ENCODE data around the gene AHRR.
A peak's percentile ranks its signal among the peaks of the same experiment; 100 is the strongest.

AHRR gene

DNA sequence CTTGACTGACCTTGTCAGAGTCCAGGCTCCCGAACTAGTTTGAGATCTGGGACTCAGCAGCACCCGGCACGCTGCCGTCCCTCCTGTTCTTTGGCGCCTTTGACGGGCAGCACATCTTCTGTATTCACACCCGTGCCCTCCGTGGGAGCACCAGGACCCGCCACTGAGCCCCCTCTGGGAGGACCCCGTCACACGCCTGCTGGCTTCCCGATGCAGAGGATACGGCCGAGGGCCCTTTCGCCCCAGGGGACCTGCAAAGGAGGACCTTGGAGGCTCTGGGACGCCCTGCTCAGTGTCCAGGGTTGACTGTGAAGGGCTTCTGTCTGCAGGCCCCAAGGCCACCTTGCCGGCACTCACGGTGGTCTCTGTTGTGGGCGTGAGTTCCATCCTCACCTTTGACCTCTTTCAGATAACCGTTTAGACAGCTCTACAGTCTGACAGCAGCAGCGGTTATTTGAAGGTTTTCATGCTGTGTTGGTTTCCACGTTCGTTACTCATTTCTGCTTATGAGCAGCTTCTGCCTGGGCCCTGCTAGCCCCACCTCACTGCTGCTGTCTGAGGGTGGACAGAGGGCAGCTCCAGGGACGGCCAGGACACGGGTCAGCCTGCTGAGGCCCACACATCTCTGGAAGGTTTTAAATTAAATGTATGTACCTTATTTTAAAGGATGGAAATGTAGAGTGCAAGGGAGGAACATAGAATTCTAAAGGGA lies 108.9 kb downstream of the AHRR start:
- Histone ChIP-seq H3K27me3 (replicated peaks in 2 of 5; ENCODE audit: control insufficient read depth in 4 of 5, insufficient read depth in 5 of 5, low read length in 4 of 5) (no peaks in the 10 kb centered on the region), H3K4me1 (ENCODE audit: control extremely low read depth in 1 of 4, control insufficient read depth in 4 of 4, insufficient read depth in 4 of 4, low read length in 3 of 4) (peaks cover 0 to 1% (median 0%) of the 10 kb centered on the region in 4 experiments), H3K9me3 (ENCODE audit: control extremely low read depth in 1 of 5, control insufficient read depth in 4 of 5, insufficient read depth in 2 of 5, low read depth in 1 of 5, low read length in 4 of 5) (no peaks in the 10 kb centered on the region), H3K4me3 (ENCODE audit: control insufficient read depth in 1 of 7, extremely low read depth in 1 of 7, insufficient read depth in 4 of 7, low read depth in 2 of 7, low read length in 6 of 7) (no peak overlapping the region), H3K36me3 (ENCODE audit: control insufficient read depth in 4 of 4, insufficient read depth in 4 of 4, low read length in 3 of 4) (peaks cover 0 to 78% (median 0%) of the 10 kb centered on the region in 4 experiments), H3K27ac (ENCODE audit: insufficient read depth in 1 of 2, low read depth in 1 of 2, low read length in 2 of 2, poor library complexity in 1 of 2, severe bottlenecking in 2 of 2) (no peak overlapping the region)
- WGBS (ENCODE audit: insufficient coverage): 96% methylated on average over 25 of the region's 25 CpGs
- POLR2A ChIA-PET: no interaction called here
- no peak for DNase-seq
- CTCF ChIA-PET: interaction anchor here (0.9 to 10.6 kb wide), 14 partner anchors 8 to 151 kb away, joined by 3 to 124 read pairs (median 4); partner anchors contain the start of gene AHRR

DNA sequence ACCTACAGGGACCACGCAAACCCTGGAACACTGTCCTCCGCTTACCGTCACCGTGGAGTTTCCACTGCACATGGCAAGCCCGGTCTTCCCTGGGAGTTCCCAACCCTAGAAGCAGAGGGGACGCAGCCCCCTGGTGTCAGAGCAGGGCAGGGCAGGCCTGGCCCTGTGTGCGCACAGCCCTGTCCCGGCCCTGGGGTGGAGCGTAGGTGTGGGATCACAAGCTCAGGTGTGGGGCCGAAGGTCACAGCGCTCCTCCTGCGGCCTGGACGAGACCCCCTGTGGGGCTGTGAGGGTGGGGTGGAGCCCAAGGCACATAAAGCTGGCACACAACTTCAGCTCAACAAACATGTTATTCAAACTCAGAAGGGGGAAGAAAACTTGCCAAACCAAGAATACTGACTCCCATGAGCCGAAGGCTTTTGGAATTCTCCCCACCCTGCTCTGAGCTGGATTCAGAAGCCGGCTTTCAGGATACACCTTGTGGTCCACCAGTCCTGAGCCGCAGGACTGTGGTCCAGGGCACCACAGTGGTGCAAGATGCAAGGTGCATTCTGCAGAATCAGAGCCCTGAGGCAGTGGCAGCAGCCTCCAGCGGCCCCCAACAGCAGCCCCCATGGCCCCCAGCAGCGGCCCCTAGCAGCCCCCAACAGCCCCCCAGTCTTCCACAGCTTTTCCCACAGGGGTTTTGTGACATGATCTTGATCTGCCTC lies 109.6 kb downstream of the AHRR start:
- DNase-seq: peak; percentile 43 to 57 (median 43)
- ChIA-PET POLR2A (no interaction called here), CTCF (interaction anchor here (0.6 to 10.6 kb wide), 21 partner anchors 8 to 244 kb away, joined by 3 to 124 read pairs (median 3); partner anchors contain the start of gene AHRR)
- H3K4me3 ChIP-seq (ENCODE audit: control insufficient read depth in 1 of 7, extremely low read depth in 1 of 7, insufficient read depth in 4 of 7, low read depth in 2 of 7, low read length in 6 of 7): no peak overlapping the region
- H3K27ac ChIP-seq (ENCODE audit: insufficient read depth in 1 of 2, low read depth in 1 of 2, low read length in 2 of 2, poor library complexity in 1 of 2, severe bottlenecking in 2 of 2): no peak overlapping the region
- 56% methylated on average over 13 of the region's 18 CpGs for WGBS (ENCODE audit: insufficient coverage)
- H3K4me1 ChIP-seq (ENCODE audit: control extremely low read depth in 1 of 4, control insufficient read depth in 4 of 4, insufficient read depth in 4 of 4, low read length in 3 of 4): peaks cover 0 to 1% (median 0%) of the 10 kb centered on the region in 4 experiments
- peaks cover 0 to 82% (median 0%) of the 10 kb centered on the region in 4 experiments for H3K36me3 ChIP-seq (ENCODE audit: control insufficient read depth in 4 of 4, insufficient read depth in 4 of 4, low read length in 3 of 4)
- H3K27me3 ChIP-seq (replicated peaks in 2 of 5; ENCODE audit: control insufficient read depth in 4 of 5, insufficient read depth in 5 of 5, low read length in 4 of 5): no peaks in the 10 kb centered on the region
- H3K9me3 ChIP-seq (ENCODE audit: control extremely low read depth in 1 of 5, control insufficient read depth in 4 of 5, insufficient read depth in 2 of 5, low read depth in 1 of 5, low read length in 4 of 5): no peaks in the 10 kb centered on the region

DNA sequence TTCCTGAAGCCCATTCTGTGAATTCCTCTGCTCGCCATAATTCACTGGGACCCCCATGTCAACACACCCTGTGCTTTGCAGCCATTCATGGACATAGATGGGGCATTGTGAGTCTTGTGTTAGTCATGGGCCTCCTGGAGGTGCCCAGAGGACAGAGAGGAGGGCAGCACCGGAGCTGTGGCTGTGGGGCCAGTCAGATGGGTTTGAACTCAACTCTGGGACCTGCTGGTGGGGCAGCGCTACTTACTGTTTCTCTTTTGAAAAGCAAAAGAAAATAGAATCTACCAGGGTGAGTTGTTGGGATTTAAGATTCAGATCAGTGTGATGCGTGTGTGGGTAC lies 110.2 kb downstream of the AHRR start:
- Histone ChIP-seq H3K36me3 (ENCODE audit: control insufficient read depth in 4 of 4, insufficient read depth in 4 of 4, low read length in 3 of 4) (peaks cover 0 to 84% (median 0%) of the 10 kb centered on the region in 4 experiments), H3K4me1 (ENCODE audit: control extremely low read depth in 1 of 4, control insufficient read depth in 4 of 4, insufficient read depth in 4 of 4, low read length in 3 of 4) (peaks cover 0 to 1% (median 0%) of the 10 kb centered on the region in 4 experiments), H3K4me3 (ENCODE audit: control insufficient read depth in 1 of 7, extremely low read depth in 1 of 7, insufficient read depth in 4 of 7, low read depth in 2 of 7, low read length in 6 of 7) (no peak overlapping the region), H3K27me3 (replicated peaks in 2 of 5; ENCODE audit: control insufficient read depth in 4 of 5, insufficient read depth in 5 of 5, low read length in 4 of 5) (no peaks in the 10 kb centered on the region), H3K9me3 (ENCODE audit: control extremely low read depth in 1 of 5, control insufficient read depth in 4 of 5, insufficient read depth in 2 of 5, low read depth in 1 of 5, low read length in 4 of 5) (no peaks in the 10 kb centered on the region), H3K27ac (ENCODE audit: insufficient read depth in 1 of 2, low read depth in 1 of 2, low read length in 2 of 2, poor library complexity in 1 of 2, severe bottlenecking in 2 of 2) (no peak overlapping the region)
- no peak for DNase-seq
- ChIA-PET CTCF (interaction anchor here (0.6 to 10.6 kb wide), 24 partner anchors 8 to 244 kb away, joined by 3 to 124 read pairs (median 4); partner anchors contain the start of gene AHRR), POLR2A (no interaction called here)
- WGBS (ENCODE audit: insufficient coverage): 70% methylated on average over 2 of the region's 4 CpGs

GRCh38 chr5:432201-432927 lies 110.8 kb downstream of the AHRR start:
- H3K9me3 ChIP-seq (ENCODE audit: control extremely low read depth in 1 of 5, control insufficient read depth in 4 of 5, insufficient read depth in 2 of 5, low read depth in 1 of 5, low read length in 4 of 5): no peaks in the 10 kb centered on the region
- H3K4me1 ChIP-seq (ENCODE audit: control extremely low read depth in 1 of 4, control insufficient read depth in 4 of 4, insufficient read depth in 4 of 4, low read length in 3 of 4): peaks cover 0 to 1% (median 0%) of the 10 kb centered on the region in 4 experiments
- POLR2A ChIA-PET: no interaction called here
- CTCF ChIA-PET: interaction anchor here (0.6 to 10.6 kb wide), 14 partner anchors 10 to 245 kb away, joined by 3 to 124 read pairs (median 4); partner anchors contain the start of gene AHRR
- no peak overlapping the region for H3K27ac ChIP-seq (ENCODE audit: insufficient read depth in 1 of 2, low read depth in 1 of 2, low read length in 2 of 2, poor library complexity in 1 of 2, severe bottlenecking in 2 of 2)
- H3K4me3 ChIP-seq (ENCODE audit: control insufficient read depth in 1 of 7, extremely low read depth in 1 of 7, insufficient read depth in 4 of 7, low read depth in 2 of 7, low read length in 6 of 7): no peak overlapping the region
- DNase-seq: no peak
- peaks cover 0 to 88% (median 0%) of the 10 kb centered on the region in 4 experiments for H3K36me3 ChIP-seq (ENCODE audit: control insufficient read depth in 4 of 4, insufficient read depth in 4 of 4, low read length in 3 of 4)
- WGBS (ENCODE audit: insufficient coverage): 90% methylated on average over 15 of the region's 18 CpGs
- H3K27me3 ChIP-seq (replicated peaks in 2 of 5; ENCODE audit: control insufficient read depth in 4 of 5, insufficient read depth in 5 of 5, low read length in 4 of 5): no peaks in the 10 kb centered on the region

GRCh38 chr5:432928-433791 lies 111.6 kb downstream of the AHRR start:
- no peak for DNase-seq
- peaks cover 0 to 80% (median 0%) of the 10 kb centered on the region in 4 experiments for H3K36me3 ChIP-seq (ENCODE audit: control insufficient read depth in 4 of 4, insufficient read depth in 4 of 4, low read length in 3 of 4)
- ChIA-PET POLR2A (no interaction called here), CTCF (interaction anchor here (0.6 to 10.6 kb wide), 7 partner anchors 10 to 246 kb away, joined by 3 to 124 read pairs (median 4); partner anchors contain the start of gene AHRR)
- H3K27ac ChIP-seq (ENCODE audit: insufficient read depth in 1 of 2, low read depth in 1 of 2, low read length in 2 of 2, poor library complexity in 1 of 2, severe bottlenecking in 2 of 2): no peak overlapping the region
- H3K4me1 ChIP-seq (ENCODE audit: control extremely low read depth in 1 of 4, control insufficient read depth in 4 of 4, insufficient read depth in 4 of 4, low read length in 3 of 4): peaks cover 0 to 1% (median 0%) of the 10 kb centered on the region in 4 experiments
- 92% methylated on average over 23 of the region's 23 CpGs for WGBS (ENCODE audit: insufficient coverage)
- H3K9me3 ChIP-seq (ENCODE audit: control extremely low read depth in 1 of 5, control insufficient read depth in 4 of 5, insufficient read depth in 2 of 5, low read depth in 1 of 5, low read length in 4 of 5): no peaks in the 10 kb centered on the region
- H3K4me3 ChIP-seq (ENCODE audit: control insufficient read depth in 1 of 7, extremely low read depth in 1 of 7, insufficient read depth in 4 of 7, low read depth in 2 of 7, low read length in 6 of 7): no peak overlapping the region
- no peaks in the 10 kb centered on the region for H3K27me3 ChIP-seq (replicated peaks in 2 of 5; ENCODE audit: control insufficient read depth in 4 of 5, insufficient read depth in 5 of 5, low read length in 4 of 5)

DNA sequence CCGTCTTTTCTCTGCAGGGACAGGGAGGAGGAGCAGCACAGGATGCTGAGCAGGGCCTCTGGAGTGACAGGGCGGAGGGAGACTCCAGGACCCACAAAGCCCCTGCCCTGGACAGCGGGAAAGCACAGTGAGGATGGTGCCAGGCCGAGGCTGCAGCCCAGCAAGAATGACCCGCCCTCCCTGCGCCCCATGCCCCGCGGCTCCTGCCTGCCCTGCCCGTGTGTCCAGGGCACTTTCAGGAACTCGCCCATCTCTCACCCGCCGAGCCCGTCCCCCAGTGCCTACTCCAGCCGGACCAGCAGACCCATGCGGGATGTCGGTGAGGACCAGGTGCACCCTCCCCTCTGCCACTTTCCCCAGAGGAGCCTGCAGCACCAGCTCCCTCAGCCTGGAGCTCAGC lies 112.3 kb downstream of the AHRR start:
- ChIA-PET CTCF (interaction anchor here (1.2 to 10.6 kb wide), 4 partner anchors 8 to 116 kb away, joined by 3 to 124 read pairs (median 9); partner anchors contain the start of gene AHRR), POLR2A (no interaction called here)
- no peaks in the 10 kb centered on the region for H3K27me3 ChIP-seq (replicated peaks in 2 of 5; ENCODE audit: control insufficient read depth in 4 of 5, insufficient read depth in 5 of 5, low read length in 4 of 5)
- WGBS (ENCODE audit: insufficient coverage): 95% methylated on average over 16 of the region's 16 CpGs
- H3K27ac ChIP-seq (ENCODE audit: insufficient read depth in 1 of 2, low read depth in 1 of 2, low read length in 2 of 2, poor library complexity in 1 of 2, severe bottlenecking in 2 of 2): no peak overlapping the region
- no peaks in the 10 kb centered on the region for H3K9me3 ChIP-seq (ENCODE audit: control extremely low read depth in 1 of 5, control insufficient read depth in 4 of 5, insufficient read depth in 2 of 5, low read depth in 1 of 5, low read length in 4 of 5)
- H3K36me3 ChIP-seq (ENCODE audit: control insufficient read depth in 4 of 4, insufficient read depth in 4 of 4, low read length in 3 of 4): peaks cover 0 to 74% (median 0%) of the 10 kb centered on the region in 4 experiments
- no peak for DNase-seq
- peaks cover 0 to 1% (median 0%) of the 10 kb centered on the region in 4 experiments for H3K4me1 ChIP-seq (ENCODE audit: control extremely low read depth in 1 of 4, control insufficient read depth in 4 of 4, insufficient read depth in 4 of 4, low read length in 3 of 4)
- H3K4me3 ChIP-seq (ENCODE audit: control insufficient read depth in 1 of 7, extremely low read depth in 1 of 7, insufficient read depth in 4 of 7, low read depth in 2 of 7, low read length in 6 of 7): no peak overlapping the region
